Mesenchymal stem cell (in vitro differentiated cells and primary cell): ENCODE results near the gene MICAL3.

ENCODE experiments used
- DNase-seq: peaks from one replicate; pipeline ENCODE4 v3.0.0-alpha.2; 2013
- H2AFZ ChIP-seq: one replicate; pipeline ENCODE4 v1.6.1; 2013; ENCODE audit warnings: low read depth, mild to moderate bottlenecking, control low read depth, inconsistent platforms, low read length, moderate library complexity
- H2AK5ac ChIP-seq: 2 replicates; pipeline ENCODE4 v1.6.1; 2013; ENCODE audit warnings: low read length, moderate library complexity, mild to moderate bottlenecking, inconsistent platforms; ENCODE audit not compliant: severe bottlenecking
- H2BK120ac ChIP-seq: one replicate; pipeline ENCODE4 v1.6.1; 2013; ENCODE audit warnings: low read depth, mild to moderate bottlenecking, inconsistent platforms, low read length, moderate library complexity
- H2BK12ac ChIP-seq, 2 experiments: one replicate each; pipeline ENCODE4 v1.6.1; 2013; ENCODE audit warnings: inconsistent platforms in 2 of 2, low read length in 2 of 2, mild to moderate bottlenecking in 2 of 2, moderate library complexity in 2 of 2, control low read depth in 1 of 2
- H2BK15ac ChIP-seq: one replicate; pipeline ENCODE4 v1.6.1; 2013; ENCODE audit warnings: mild to moderate bottlenecking, low read depth, inconsistent platforms; ENCODE audit not compliant: poor library complexity, severe bottlenecking
- H2BK5ac ChIP-seq: 2 replicates; pipeline ENCODE4 v1.6.1; 2013; ENCODE audit warnings: low read depth, mild to moderate bottlenecking, low read length, control low read depth, inconsistent platforms; ENCODE audit not compliant: poor library complexity, severe bottlenecking
- H3K14ac ChIP-seq, 2 experiments: one replicate each; pipeline ENCODE4 v1.6.1; 2013; ENCODE audit warnings: inconsistent platforms in 2 of 2, low read length in 2 of 2, control low read depth in 1 of 2, mild to moderate bottlenecking in 1 of 2, moderate library complexity in 1 of 2
- H3K18ac ChIP-seq, 2 experiments: one replicate each; pipeline ENCODE4 v1.6.1; 2013; ENCODE audit warnings: inconsistent platforms in 2 of 2, low read length in 2 of 2, control low read depth in 1 of 2, low read depth in 1 of 2, mild to moderate bottlenecking in 1 of 2
- H3K23ac ChIP-seq, 2 experiments: one replicate each; pipeline ENCODE4 v1.6.1; 2013; ENCODE audit warnings: inconsistent platforms in 2 of 2, low read length in 2 of 2, mild to moderate bottlenecking in 2 of 2, moderate library complexity in 2 of 2, control low read depth in 1 of 2
- H3K27ac ChIP-seq: 2 replicates; pipeline ENCODE4 v1.5.1; 2013; ENCODE audit warnings: mild to moderate bottlenecking, moderate library complexity, low read length, control low read depth, inconsistent platforms; ENCODE audit not compliant: poor library complexity, severe bottlenecking
- H3K27me3 ChIP-seq, 2 experiments: 2 replicates each; pipeline versions ENCODE4 v1.6.1 to v1.7.0; 2013; ENCODE audit warnings: low read length in 2 of 2, mild to moderate bottlenecking in 2 of 2, moderate library complexity in 2 of 2, control low read depth in 1 of 2, inconsistent platforms in 1 of 2; ENCODE audit not compliant: control insufficient read depth in 1 of 2, insufficient read depth in 1 of 2
- H3K36me3 ChIP-seq, 2 experiments: 2 replicates each; pipeline versions ENCODE4 v1.6.1 to v1.7.0; 2013; ENCODE audit warnings: low read length in 2 of 2, control low read depth in 1 of 2, inconsistent platforms in 1 of 2, low read depth in 1 of 2, mild to moderate bottlenecking in 1 of 2; ENCODE audit not compliant: insufficient read depth in 2 of 2, control insufficient read depth in 1 of 2
- H3K4ac ChIP-seq, 2 experiments: one replicate each; pipeline ENCODE4 v1.6.1; 2013; ENCODE audit warnings: inconsistent platforms in 2 of 2, low read length in 2 of 2, mild to moderate bottlenecking in 2 of 2, moderate library complexity in 2 of 2, control low read depth in 1 of 2, low read depth in 1 of 2
- H3K4me1 ChIP-seq: 2 replicates; pipeline ENCODE4 v1.6.1; 2013; ENCODE audit warnings: low read depth, low read length, control low read depth; ENCODE audit not compliant: control insufficient read depth, insufficient read depth
- H3K4me2 ChIP-seq: 2 replicates; pipeline ENCODE4 v1.6.1; 2013; ENCODE audit warnings: low read length, mild to moderate bottlenecking, inconsistent platforms; ENCODE audit not compliant: poor library complexity, severe bottlenecking
- H3K4me3 ChIP-seq, 2 experiments: 2 replicates each; pipeline versions ENCODE4 v1.5.1 to v1.7.0; 2013; ENCODE audit warnings: low read length in 2 of 2, mild to moderate bottlenecking in 2 of 2, control low read depth in 1 of 2, low read depth in 1 of 2; ENCODE audit not compliant: insufficient read depth in 1 of 2
- H3K79me1 ChIP-seq: replicated peaks from 2 replicates; pipeline ENCODE4 v1.6.1; 2013; ENCODE audit warnings: mild to moderate bottlenecking, control low read depth, low read length, inconsistent platforms; ENCODE audit not compliant: poor library complexity, severe bottlenecking
- H3K9ac ChIP-seq: 2 replicates; pipeline ENCODE4 v1.7.0; 2013; ENCODE audit warnings: mild to moderate bottlenecking, low read length, moderate library complexity
- H3K9me3 ChIP-seq: 2 replicates; pipeline ENCODE4 v1.7.0; 2013; ENCODE audit warnings: mild to moderate bottlenecking, low read length; ENCODE audit not compliant: control insufficient read depth
- H4K8ac ChIP-seq: one replicate; pipeline ENCODE4 v1.6.1; 2013; ENCODE audit warnings: inconsistent platforms, mild to moderate bottlenecking, low read length, moderate library complexity
- H4K91ac ChIP-seq: one replicate; pipeline ENCODE4 v1.6.1; 2013; ENCODE audit warnings: mild to moderate bottlenecking, low read length, inconsistent platforms
- WGBS: methylation state at CpG from one replicate; pipeline ENCODE4 v1.1.7; 2013; ENCODE audit warnings: mixed read lengths; 5-methylcytosine and 5-hydroxymethylcytosine counted together

The MICAL3 gene

GRCh38 chr22:17964643-17965042 is 59.7 kb downstream of the MICAL3 start:
- 92% methylated on average over 7 of the region's 10 CpGs for WGBS
- Histone ChIP-seq H2BK12ac (no peak overlapping the region), H3K27ac (peak overlapping the region; percentile 68), H3K9ac (no peak overlapping the region), H3K18ac (no peak overlapping the region), H2BK15ac (no peak overlapping the region), H3K4me2 (peak overlapping the region; percentile 15), H3K14ac (no peak overlapping the region), H2AK5ac (peak overlapping the region; percentile 17), H3K4me1 (peaks cover 50% of the 10 kb centered on the region), H2BK120ac (no peak overlapping the region), H3K4me3 (no peak overlapping the region), H2BK5ac (no peak overlapping the region), H3K36me3 (peaks cover 0 to 31% of the 10 kb centered on the region in 2 experiments), H3K27me3 (no peaks in the 10 kb centered on the region), H4K8ac (no peak overlapping the region), H3K4ac (peak overlapping the region in 1 of 2 experiments; percentile 46), H3K9me3 (no peaks in the 10 kb centered on the region), H4K91ac (no peak overlapping the region), H3K79me1 (peaks cover 2% of the 10 kb centered on the region), H3K23ac (no peak overlapping the region), H2AFZ (no peak overlapping the region)
- DNase-seq = no peak

GRCh38 chr22:17964156-17964555 is 60.2 kb downstream of the MICAL3 start:
- Histone ChIP-seq H3K18ac (no peak overlapping the region), H2BK15ac (no peak overlapping the region), H3K4me3 (no peak overlapping the region), H4K91ac (no peak overlapping the region), H3K36me3 (peaks cover 0 to 31% of the 10 kb centered on the region in 2 experiments), H2AFZ (no peak overlapping the region), H3K23ac (no peak overlapping the region), H3K9me3 (no peaks in the 10 kb centered on the region), H2BK5ac (no peak overlapping the region), H2BK12ac (no peak overlapping the region), H3K27me3 (no peaks in the 10 kb centered on the region), H3K4me1 (peaks cover 48% of the 10 kb centered on the region), H4K8ac (peak overlapping the region; percentile 35), H2AK5ac (peak overlapping the region; percentile 31), H3K27ac (peak overlapping the region; percentile 68), H2BK120ac (no peak overlapping the region), H3K4me2 (no peak overlapping the region), H3K14ac (no peak overlapping the region), H3K9ac (no peak overlapping the region), H3K79me1 (peaks cover 2% of the 10 kb centered on the region), H3K4ac (no peak overlapping the region)
- WGBS = 82% methylated on average over 6 of the region's 6 CpGs
- DNase-seq = no peak

GRCh38 chr22:17963015-17963414 is 61.3 kb downstream of the MICAL3 start:
- Histone ChIP-seq H4K91ac (no peak overlapping the region), H4K8ac (no peak overlapping the region), H3K4me1 (peaks cover 48% of the 10 kb centered on the region), H2BK12ac (no peak overlapping the region), H3K4me2 (no peak overlapping the region), H2BK5ac (no peak overlapping the region), H2BK15ac (no peak overlapping the region), H3K18ac (no peak overlapping the region), H2BK120ac (no peak overlapping the region), H2AK5ac (no peak overlapping the region), H2AFZ (no peak overlapping the region), H3K4me3 (no peak overlapping the region), H3K9me3 (no peaks in the 10 kb centered on the region), H3K79me1 (peaks cover 2% of the 10 kb centered on the region), H3K27me3 (no peaks in the 10 kb centered on the region), H3K9ac (no peak overlapping the region), H3K23ac (no peak overlapping the region), H3K27ac (no peak overlapping the region), H3K14ac (no peak overlapping the region), H3K36me3 (peaks cover 0 to 27% of the 10 kb centered on the region in 2 experiments), H3K4ac (no peak overlapping the region)
- WGBS = 88% methylated on average over 7 of the region's 8 CpGs
- DNase-seq = no peak

DNA sequence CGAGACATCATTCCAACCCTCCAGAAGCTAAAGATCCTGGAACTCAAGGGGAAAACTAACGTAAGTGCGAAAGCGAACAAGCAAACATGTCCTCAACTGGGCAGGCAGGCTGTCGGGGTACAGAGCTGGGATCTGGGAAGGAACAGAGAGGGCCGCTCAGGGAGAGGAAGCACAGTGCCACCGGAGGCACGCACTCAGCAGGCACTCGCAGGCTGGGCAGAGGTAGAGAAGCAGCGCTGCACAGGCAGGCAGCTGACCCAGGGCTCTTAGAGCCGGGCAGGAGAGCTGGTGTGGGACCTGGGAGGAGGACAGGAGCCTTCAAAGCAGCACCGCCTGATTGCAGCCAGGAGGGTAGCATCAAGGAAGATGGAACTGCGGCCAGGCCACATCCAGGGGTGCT is 62.2 kb downstream of the MICAL3 start:
- peaks cover 48% of the 10 kb centered on the region for H3K4me1 ChIP-seq
- no peak overlapping the region for H3K23ac ChIP-seq
- no peak overlapping the region for H3K14ac ChIP-seq
- no peak for DNase-seq
- H2BK5ac ChIP-seq = no peak overlapping the region
- no peak overlapping the region for H3K18ac ChIP-seq
- H2BK15ac ChIP-seq = no peak overlapping the region
- no peak overlapping the region for H4K91ac ChIP-seq
- H2AFZ ChIP-seq = no peak overlapping the region
- no peak overlapping the region for H3K4ac ChIP-seq
- no peak overlapping the region for H3K4me2 ChIP-seq
- H3K36me3 ChIP-seq = peaks cover under 1 to 26% of the 10 kb centered on the region in 2 experiments
- H3K9me3 ChIP-seq = no peaks in the 10 kb centered on the region
- no peak overlapping the region for H2BK12ac ChIP-seq
- H4K8ac ChIP-seq = peak overlapping the region; percentile 56
- no peak overlapping the region for H3K9ac ChIP-seq
- peaks cover 2% of the 10 kb centered on the region for H3K79me1 ChIP-seq
- H2BK120ac ChIP-seq = no peak overlapping the region
- H3K27me3 ChIP-seq = no peaks in the 10 kb centered on the region
- H2AK5ac ChIP-seq = peak overlapping the region; percentile 23
- H3K4me3 ChIP-seq = no peak overlapping the region
- 96% methylated on average over 13 of the region's 13 CpGs for WGBS
- H3K27ac ChIP-seq = no peak overlapping the region
